ENCODE data around the gene TIAM2.
"Not testable (repeated sequence)": the region's sequence is repeated elsewhere in the genome, so short reads cannot be mapped to it uniquely, and the experiment has no call there.

The TIAM2 gene

DNA sequence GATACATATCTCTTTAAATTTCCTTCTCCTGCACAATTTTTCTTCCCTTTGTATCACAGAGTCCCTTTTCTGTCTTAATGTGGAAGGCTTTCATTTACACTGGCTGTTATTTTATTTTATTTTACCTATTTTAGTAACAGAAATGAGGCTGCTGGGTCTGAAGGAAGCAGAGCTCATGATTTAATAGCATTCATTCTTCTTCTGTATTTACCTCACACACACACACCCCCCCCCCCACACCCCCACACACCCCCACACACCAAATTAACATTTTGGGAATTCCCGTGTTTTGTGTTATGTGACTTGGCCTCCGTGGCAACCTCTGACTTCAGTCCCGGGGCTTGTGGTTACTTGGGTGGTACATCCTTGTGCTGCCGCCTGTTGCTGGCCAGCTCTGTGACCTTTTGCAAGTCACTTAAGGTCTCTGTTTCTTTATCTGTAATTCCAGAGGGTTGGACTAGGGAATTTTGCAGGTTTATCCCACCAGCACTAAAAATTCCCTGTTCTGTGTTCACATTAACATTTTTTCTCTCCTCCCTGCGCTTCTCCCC, 108.8 kb downstream of the TIAM2 start:
- Mint-ChIP-seq H3K36me3 (ENCODE audit: insufficient read depth) (peaks cover 2% of the 10 kb centered on the region), H3K4me1 (peaks cover 6% of the 10 kb centered on the region), H3K4me3 (no peak overlapping the region), H3K27ac (ENCODE audit: low read depth) (no peak overlapping the region), H3K9me3 (no peaks in the 10 kb centered on the region), H3K27me3 (peaks cover 17% of the 10 kb centered on the region)
- DNase-seq (ENCODE audit: low spot score in 2 of 2), result no peak
- ATAC-seq (replicated peaks; ENCODE audit: extremely low read depth, poor library complexity, severe bottlenecking), result no peak

DNA sequence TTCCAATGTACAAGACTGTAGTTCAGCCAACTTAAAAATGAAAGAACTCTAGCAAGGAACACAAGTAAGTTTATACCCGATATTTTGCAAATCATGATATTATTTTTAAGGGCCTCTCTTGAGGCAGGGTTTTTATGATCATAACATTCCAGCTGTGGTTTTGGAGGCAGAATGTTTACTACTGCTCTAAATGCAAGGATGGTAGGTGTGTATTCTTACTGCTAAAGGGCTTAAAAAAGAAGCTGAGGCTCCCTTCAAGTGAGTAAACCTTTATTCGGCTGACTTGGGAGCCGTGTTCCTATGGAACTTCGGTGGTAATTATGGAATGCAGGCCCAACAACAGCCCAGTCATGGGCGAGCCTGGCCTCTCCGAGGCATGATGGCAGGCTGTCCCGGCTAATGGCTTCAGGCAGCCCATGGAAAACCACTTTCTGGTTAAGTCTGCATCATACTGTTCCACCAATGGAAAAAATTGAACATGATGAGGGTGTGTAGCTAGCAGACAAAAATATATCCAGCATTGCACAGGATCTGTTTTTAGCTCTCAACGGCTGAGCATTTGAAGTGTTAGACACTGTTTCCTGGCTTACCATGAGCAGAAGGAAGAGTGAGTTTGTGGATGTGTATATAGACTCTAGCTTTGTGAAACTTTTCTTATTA, 111.5 kb downstream of the TIAM2 start:
- peak overlapping the region; percentile 18 for H3K4me3 Mint-ChIP-seq
- H3K9me3 Mint-ChIP-seq, result no peaks in the 10 kb centered on the region
- peaks cover 17% of the 10 kb centered on the region for H3K27me3 Mint-ChIP-seq

DNA sequence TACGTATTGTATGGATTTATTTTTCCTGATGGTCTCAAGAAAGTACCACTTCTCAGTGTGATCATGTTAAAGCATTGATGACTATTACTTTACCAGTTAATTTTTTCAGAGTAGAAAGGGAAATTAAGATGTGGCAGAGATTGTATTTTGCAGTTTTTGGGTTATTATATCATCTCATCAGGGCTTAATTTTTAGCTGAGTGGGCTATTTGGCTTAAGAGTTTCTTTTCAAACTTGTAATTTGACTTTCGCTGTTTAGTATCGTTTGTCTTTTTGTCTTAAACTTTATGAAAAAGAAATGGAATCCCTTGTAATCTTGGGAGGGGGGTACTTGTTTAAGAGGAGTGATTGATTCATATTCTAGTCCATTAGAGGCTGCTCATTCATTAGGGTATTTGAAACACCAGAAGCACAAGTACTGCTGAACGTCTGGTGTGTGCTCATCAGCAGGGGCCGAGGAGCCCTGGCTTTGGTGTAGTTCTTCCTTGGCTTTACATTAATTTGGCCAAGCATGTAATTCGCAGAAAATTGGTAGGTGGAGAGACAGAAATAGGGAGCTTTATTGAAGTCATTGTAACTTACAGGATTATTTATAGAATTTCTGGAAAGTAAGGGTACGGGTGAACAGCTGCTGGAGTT, 112.4 kb downstream of the TIAM2 start:
- ATAC-seq (replicated peaks; ENCODE audit: extremely low read depth, poor library complexity, severe bottlenecking) (no peak), DNase-seq (ENCODE audit: low spot score in 2 of 2) (no peak)
- Mint-ChIP-seq H3K4me3 (peak overlapping the region; percentile 18), H3K36me3 (ENCODE audit: insufficient read depth) (peaks cover 2% of the 10 kb centered on the region), H3K4me1 (peaks cover 6% of the 10 kb centered on the region), H3K9me3 (no peaks in the 10 kb centered on the region), H3K27me3 (peaks cover 17% of the 10 kb centered on the region), H3K27ac (ENCODE audit: low read depth) (no peak overlapping the region)

More for the DNA sequence above, 111.5 kb downstream of the TIAM2 start:
- peaks cover 2% of the 10 kb centered on the region for H3K36me3 Mint-ChIP-seq (ENCODE audit: insufficient read depth)
- no peak overlapping the region for H3K27ac Mint-ChIP-seq (ENCODE audit: low read depth)
- ATAC-seq (replicated peaks; ENCODE audit: extremely low read depth, poor library complexity, severe bottlenecking), result no peak
- no peak for DNase-seq (ENCODE audit: low spot score in 2 of 2)
- H3K4me1 Mint-ChIP-seq, result peaks cover 6% of the 10 kb centered on the region

DNA sequence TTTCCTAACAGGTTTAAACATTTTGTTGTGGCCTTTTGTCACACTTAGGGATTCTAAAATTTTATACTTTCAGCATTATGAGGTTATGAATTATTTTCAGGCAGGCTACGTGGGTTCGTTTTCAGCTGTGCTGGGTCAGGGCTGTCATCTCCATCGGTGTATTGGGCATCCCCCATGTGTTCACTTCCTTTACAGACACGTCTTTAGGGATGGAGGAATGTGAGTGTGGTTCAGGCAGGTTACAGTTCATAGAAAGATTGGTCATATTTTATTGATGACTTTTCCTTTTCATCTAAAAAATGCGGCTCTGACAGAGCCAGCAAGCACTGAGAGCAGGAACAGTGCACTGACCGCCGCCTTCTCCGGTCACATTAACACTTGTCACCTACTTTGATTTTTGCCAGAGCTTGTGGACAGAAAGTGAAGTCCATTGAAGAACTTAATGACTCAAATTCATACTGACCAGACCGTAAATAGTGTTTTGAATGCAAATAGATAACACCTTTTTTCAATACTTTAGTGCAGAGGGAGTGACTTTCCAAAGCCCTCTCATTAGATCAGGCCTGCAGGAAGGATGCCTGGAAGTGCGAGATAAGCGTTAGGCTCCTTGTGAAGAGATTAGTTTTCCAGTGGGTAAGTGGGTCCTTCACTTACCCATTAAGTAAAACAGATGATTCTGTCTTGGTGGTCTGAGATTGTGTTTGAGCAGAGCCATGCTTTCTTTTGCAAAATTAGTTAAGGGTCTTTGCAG, 113.1 kb downstream of the TIAM2 start:
- Mint-ChIP-seq H3K4me3 (peak overlapping the region; percentile 18), H3K36me3 (ENCODE audit: insufficient read depth) (peaks cover 2% of the 10 kb centered on the region), H3K4me1 (peaks cover 6% of the 10 kb centered on the region), H3K9me3 (no peaks in the 10 kb centered on the region), H3K27me3 (peaks cover 17% of the 10 kb centered on the region), H3K27ac (ENCODE audit: low read depth) (no peak overlapping the region)
- DNase-seq (ENCODE audit: low spot score in 2 of 2), result no peak
- ATAC-seq (replicated peaks; ENCODE audit: extremely low read depth, poor library complexity, severe bottlenecking), result no peak

DNA sequence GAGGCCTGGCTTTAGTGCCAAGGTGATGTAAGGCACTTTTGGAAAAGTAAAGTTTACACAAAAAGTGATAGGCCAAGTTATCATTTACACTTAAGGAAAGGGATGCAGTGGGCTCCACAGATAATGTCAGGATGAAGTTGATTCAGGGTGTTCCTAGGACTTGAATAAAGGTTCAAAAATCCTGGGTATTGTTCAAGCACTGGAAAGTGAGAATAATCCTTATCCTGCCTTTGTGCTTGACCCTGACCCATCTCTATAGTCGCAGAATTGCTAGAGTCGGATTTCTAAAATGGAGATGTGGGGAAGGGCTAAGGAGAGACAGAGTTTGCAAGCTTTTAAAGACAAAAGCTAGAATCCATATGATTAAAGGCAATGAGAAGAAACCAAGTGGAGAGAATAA, 115.6 kb downstream of the TIAM2 start:
- Mint-ChIP-seq H3K27ac (ENCODE audit: low read depth) (no peak overlapping the region), H3K4me3 (no peak overlapping the region)
- DNase-seq (ENCODE audit: low spot score in 2 of 2), result no peak

DNA sequence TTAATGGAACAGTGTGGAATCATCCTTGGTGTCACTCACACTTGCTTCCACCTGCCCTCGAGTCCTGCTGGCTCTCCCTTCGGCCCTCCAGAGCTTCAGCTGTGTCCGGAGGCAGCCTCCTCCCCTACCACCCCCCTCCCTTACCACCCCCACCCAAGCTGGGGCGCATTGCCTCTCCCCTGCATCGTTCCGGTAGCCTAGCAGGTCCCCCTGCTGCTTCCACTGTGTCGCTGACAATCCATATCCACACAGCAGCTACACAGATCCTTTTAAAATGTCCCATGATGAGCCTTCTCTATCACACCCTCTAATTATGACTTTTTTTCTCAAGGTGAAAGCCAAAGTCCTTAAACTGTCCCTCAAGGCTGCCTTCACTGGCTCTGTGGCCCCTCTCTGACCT, 117.6 kb downstream of the TIAM2 start:
- ATAC-seq (replicated peaks; ENCODE audit: extremely low read depth, poor library complexity, severe bottlenecking), result no peak
- Mint-ChIP-seq H3K27me3 (peaks cover 4% of the 10 kb centered on the region), H3K36me3 (ENCODE audit: insufficient read depth) (no peaks in the 10 kb centered on the region), H3K9me3 (no peaks in the 10 kb centered on the region), H3K27ac (ENCODE audit: low read depth) (peak overlapping the region; percentile 33), H3K4me1 (peaks cover 1% of the 10 kb centered on the region), H3K4me3 (no peak overlapping the region)
- DNase-seq (ENCODE audit: low spot score in 2 of 2), result no peak

More for the DNA sequence above, 115.6 kb downstream of the TIAM2 start:
- H3K27me3 Mint-ChIP-seq, result peaks cover 17% of the 10 kb centered on the region
- no peak for ATAC-seq (replicated peaks; ENCODE audit: extremely low read depth, poor library complexity, severe bottlenecking)
- H3K4me1 Mint-ChIP-seq, result peaks cover 6% of the 10 kb centered on the region
- H3K9me3 Mint-ChIP-seq, result no peaks in the 10 kb centered on the region
- H3K36me3 Mint-ChIP-seq (ENCODE audit: insufficient read depth), result no peaks in the 10 kb centered on the region

DNA sequence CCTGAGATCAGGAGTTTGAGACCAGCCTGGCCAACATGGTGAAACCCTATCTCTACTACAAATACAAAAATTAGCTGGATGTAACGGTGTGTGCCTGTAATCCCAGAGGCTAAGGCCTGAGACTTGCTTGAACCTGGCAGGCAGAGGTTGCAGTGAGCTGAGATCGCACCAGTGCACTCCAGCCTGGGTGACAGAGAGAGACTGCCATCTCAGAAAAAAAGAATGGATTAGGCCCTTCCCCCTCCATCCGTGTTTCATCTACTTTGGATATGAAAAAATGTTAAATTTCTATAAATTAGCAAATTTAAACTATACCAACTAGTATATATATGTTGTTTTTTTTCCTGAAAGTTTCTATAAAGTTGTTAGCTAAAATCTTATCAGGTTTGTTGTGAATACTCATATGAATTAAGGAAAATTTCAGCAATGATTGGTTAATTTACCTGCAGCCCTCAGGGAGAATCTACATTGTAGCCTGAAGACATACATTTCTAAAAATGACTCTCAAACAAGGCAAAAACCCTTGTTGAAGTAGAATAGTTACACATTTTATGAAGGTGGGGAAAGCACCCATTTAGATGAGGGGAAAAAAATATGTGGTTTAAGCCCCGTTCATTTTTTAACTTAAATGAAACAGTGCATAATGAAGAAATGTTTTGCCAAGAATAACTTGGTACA, 120.9 kb downstream of the TIAM2 start:
- ATAC-seq (replicated peaks; ENCODE audit: extremely low read depth, poor library complexity, severe bottlenecking), result no peak
- Mint-ChIP-seq H3K27ac (ENCODE audit: low read depth) (no peak overlapping the region), H3K9me3 (no peaks in the 10 kb centered on the region), H3K27me3 (no peaks in the 10 kb centered on the region), H3K4me1 (no peaks in the 10 kb centered on the region), H3K4me3 (no peak overlapping the region), H3K36me3 (ENCODE audit: insufficient read depth) (no peaks in the 10 kb centered on the region)
- no peak for DNase-seq (ENCODE audit: low spot score in 2 of 2)

DNA sequence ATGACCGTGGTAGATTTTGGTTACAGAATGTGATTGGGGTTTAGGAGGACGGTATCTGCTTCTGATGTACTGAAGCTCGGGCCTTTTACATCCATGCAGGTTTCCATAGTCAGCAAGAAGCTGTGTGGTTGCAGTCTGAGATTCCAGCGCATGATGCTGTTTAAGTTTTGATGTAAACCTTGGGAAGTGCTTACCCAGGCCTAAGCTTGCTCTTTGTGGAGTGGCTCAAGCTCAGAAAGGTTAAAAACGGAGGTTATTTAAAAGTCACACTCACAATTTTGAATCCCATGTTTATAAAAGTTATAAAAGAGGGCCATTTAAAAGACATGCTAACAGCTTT, 121.4 kb downstream of the TIAM2 start:
- Mint-ChIP-seq H3K4me3 (no peak overlapping the region), H3K36me3 (ENCODE audit: insufficient read depth) (no peaks in the 10 kb centered on the region), H3K27me3 (no peaks in the 10 kb centered on the region), H3K4me1 (no peaks in the 10 kb centered on the region), H3K9me3 (no peaks in the 10 kb centered on the region), H3K27ac (ENCODE audit: low read depth) (no peak overlapping the region)
- DNase-seq (ENCODE audit: low spot score in 2 of 2) (no peak), ATAC-seq (replicated peaks; ENCODE audit: extremely low read depth, poor library complexity, severe bottlenecking) (no peak)

DNA sequence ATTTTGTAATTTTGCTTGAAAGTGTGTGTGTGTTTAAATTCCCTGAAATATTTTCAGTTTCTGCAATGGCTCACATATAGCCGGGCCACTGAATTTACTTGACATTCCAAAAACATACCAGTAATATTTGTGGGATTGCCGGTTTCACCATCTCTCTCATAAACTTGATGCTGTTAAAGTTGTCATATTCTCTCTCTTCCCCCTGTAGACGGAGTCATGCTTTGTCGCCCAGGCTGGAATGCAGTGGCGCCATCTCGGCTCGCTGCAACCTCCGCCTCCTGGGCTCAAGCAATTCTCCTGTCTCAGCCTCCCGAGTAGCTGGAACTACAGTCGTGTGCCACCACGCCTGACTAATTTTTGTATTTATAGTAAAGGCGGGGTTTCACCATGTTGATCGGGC, 122.1 kb downstream of the TIAM2 start:
- Mint-ChIP-seq H3K36me3 (ENCODE audit: insufficient read depth) (no peaks in the 10 kb centered on the region), H3K9me3 (no peaks in the 10 kb centered on the region), H3K4me1 (no peaks in the 10 kb centered on the region), H3K27ac (ENCODE audit: low read depth) (no peak overlapping the region), H3K4me3 (no peak overlapping the region), H3K27me3 (no peaks in the 10 kb centered on the region)
- no peak for ATAC-seq (replicated peaks; ENCODE audit: extremely low read depth, poor library complexity, severe bottlenecking)
- DNase-seq (ENCODE audit: low spot score in 2 of 2), result no peak

DNA sequence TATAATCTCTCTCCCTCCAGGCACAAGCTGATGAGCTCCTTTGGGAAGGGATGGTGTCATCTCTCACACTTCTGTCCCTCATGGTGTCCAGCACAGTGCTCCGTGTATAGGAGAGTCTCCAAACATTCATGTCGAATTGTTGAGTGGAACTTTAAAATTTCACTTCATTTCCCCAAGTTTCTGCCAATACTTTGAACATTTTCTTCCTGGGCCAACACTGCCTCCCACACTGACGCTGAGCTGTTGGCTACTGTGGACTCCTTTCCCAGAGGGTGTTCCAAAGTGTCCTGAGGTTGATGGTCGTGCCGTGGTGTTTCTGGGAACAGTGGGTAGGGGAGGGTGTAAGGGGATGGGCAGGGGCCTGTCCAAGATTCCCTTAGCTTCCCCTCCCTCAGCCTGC, 122.7 kb downstream of the TIAM2 start:
- no peaks in the 10 kb centered on the region for H3K27me3 Mint-ChIP-seq
- no peaks in the 10 kb centered on the region for H3K36me3 Mint-ChIP-seq (ENCODE audit: insufficient read depth)
- ATAC-seq (replicated peaks; ENCODE audit: extremely low read depth, poor library complexity, severe bottlenecking), result no peak
- no peaks in the 10 kb centered on the region for H3K9me3 Mint-ChIP-seq
- no peak overlapping the region for H3K27ac Mint-ChIP-seq (ENCODE audit: low read depth)
- no peak for DNase-seq (ENCODE audit: low spot score in 2 of 2)
- H3K4me1 Mint-ChIP-seq, result no peaks in the 10 kb centered on the region
- H3K4me3 Mint-ChIP-seq, result no peak overlapping the region

DNA sequence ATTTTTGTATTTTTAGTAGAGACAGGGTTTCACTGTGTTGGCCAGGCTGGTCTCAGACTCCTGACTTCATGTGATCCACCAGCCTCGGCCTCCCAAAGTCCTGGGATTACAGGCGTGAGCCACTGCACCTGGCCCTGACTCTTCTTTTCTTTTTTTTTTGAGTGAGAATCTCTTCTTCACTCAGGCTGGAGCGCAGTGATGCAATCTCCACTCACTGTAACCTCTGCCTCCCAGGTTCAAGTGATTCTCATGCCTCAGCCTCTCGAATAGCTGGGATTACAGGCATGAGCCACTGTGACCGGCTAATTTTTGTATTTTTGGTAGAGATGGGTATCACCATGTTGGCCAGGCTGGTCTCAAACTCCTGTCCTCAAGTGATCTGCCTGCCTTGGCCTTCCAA, 124.1 kb downstream of the TIAM2 start:
- not testable (repeated sequence) for ATAC-seq (replicated peaks; ENCODE audit: extremely low read depth, poor library complexity, severe bottlenecking); H3K27ac Mint-ChIP-seq (ENCODE audit: low read depth); H3K9me3 Mint-ChIP-seq; H3K27me3 Mint-ChIP-seq; DNase-seq (ENCODE audit: low spot score in 2 of 2); H3K4me3 Mint-ChIP-seq; H3K36me3 Mint-ChIP-seq (ENCODE audit: insufficient read depth); H3K4me1 Mint-ChIP-seq

DNA sequence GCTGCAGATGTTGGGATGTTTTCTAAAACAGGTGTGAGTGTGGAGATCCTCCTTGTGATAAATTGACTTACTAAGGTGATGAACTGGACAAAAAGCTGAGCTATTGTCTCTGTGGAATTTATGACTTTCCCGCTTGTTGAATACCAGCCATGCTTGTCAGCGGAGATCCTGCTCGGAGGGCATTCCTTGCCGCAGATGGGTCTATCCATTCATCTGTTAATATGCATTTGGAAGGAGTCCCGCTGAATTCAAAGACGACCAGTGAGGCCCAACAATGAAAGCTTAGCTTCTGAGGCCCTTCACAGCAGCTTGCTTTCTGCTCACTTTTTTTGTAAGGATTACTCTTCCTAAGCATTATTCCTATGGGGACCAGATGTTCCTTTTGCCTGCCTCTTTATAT, 124.9 kb downstream of the TIAM2 start:
- Mint-ChIP-seq H3K27me3 (no peaks in the 10 kb centered on the region), H3K27ac (ENCODE audit: low read depth) (no peak overlapping the region), H3K36me3 (ENCODE audit: insufficient read depth) (peaks cover 2% of the 10 kb centered on the region), H3K4me1 (no peaks in the 10 kb centered on the region), H3K9me3 (no peaks in the 10 kb centered on the region), H3K4me3 (no peak overlapping the region)
- ATAC-seq (replicated peaks; ENCODE audit: extremely low read depth, poor library complexity, severe bottlenecking) (no peak), DNase-seq (ENCODE audit: low spot score in 2 of 2) (no peak)
